Measurements from ENCODE around the gene PGP. TPM values are rescaled to one million over a fixed set of nuclear protein-coding genes. Genes with fewer than 3 reads are reported as not detected.

Gene PGP
- total and polyA plus RNA-seq, 4 donors: 3.4 to 9.9 (median 6.3) TPM

DNA sequence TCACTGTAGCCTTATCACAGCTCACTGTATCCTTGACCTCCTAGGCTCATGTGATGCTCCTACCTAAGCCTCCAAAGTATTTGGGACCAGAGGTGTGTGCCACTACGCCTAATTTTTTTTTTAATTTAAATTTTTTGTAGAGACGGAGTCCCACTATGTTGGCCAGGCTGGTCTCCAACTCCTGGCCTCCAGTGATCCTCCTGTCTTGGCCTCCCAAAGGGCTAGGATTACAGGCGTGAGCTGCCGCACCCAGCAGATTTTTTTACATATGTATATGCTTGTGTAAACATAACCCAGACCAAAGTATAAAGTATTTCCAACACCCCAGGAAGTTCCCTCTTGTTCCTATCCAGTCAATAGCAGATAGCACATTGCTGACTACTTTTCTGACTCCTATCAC lies 1.7 kb upstream of the PGP start:
- Histone ChIP-seq H3K9me3 (ENCODE audit: control insufficient read depth in 4 of 4, low read length in 3 of 4) (no peaks in the 10 kb centered on the region), H3K9ac (ENCODE audit: low read depth in 1 of 2, low read length in 2 of 2) (no peak overlapping the region), H3K4me1 (ENCODE audit: control insufficient read depth in 4 of 4, insufficient read depth in 4 of 4, low read length in 3 of 4) (peaks cover 5 to 24% (median 19%) of the 10 kb centered on the region in 4 donors), H3K27me3 (ENCODE audit: control insufficient read depth in 4 of 4, insufficient read depth in 4 of 4, low read length in 3 of 4) (no peaks in the 10 kb centered on the region), H3K36me3 (ENCODE audit: control insufficient read depth in 4 of 4, insufficient read depth in 3 of 4, low read depth in 1 of 4, low read length in 3 of 4) (peaks cover 0 to 3% (median 0%) of the 10 kb centered on the region in 4 donors), H3K27ac (ENCODE audit: low read depth in 1 of 2, low read length in 2 of 2) (no peak overlapping the region), H3K4me3 (ENCODE audit: low read depth in 1 of 3, low read length in 3 of 3) (no peak overlapping the region)
- DNase-seq (ENCODE audit: low spot score): no peak
- WGBS: 96% methylated on average over 4 of the region's 4 CpGs
- TF ChIP-seq SP1 (IDR thresholded peaks at IDR 0.05) (no peak), RAD21 (IDR thresholded peaks at IDR 0.05) (no peak), FOXA2 (IDR thresholded peaks at IDR 0.05) (no peak)
- TF ChIP-seq, protein P1, sequence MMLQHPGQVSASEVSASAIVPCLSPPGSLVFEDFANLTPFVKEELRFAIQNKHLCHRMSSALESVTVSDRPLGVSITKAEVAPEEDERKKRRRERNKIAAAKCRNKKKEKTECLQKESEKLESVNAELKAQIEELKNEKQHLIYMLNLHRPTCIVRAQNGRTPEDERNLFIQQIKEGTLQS (IDR thresholded peaks at IDR 0.05): no peak

DNA sequence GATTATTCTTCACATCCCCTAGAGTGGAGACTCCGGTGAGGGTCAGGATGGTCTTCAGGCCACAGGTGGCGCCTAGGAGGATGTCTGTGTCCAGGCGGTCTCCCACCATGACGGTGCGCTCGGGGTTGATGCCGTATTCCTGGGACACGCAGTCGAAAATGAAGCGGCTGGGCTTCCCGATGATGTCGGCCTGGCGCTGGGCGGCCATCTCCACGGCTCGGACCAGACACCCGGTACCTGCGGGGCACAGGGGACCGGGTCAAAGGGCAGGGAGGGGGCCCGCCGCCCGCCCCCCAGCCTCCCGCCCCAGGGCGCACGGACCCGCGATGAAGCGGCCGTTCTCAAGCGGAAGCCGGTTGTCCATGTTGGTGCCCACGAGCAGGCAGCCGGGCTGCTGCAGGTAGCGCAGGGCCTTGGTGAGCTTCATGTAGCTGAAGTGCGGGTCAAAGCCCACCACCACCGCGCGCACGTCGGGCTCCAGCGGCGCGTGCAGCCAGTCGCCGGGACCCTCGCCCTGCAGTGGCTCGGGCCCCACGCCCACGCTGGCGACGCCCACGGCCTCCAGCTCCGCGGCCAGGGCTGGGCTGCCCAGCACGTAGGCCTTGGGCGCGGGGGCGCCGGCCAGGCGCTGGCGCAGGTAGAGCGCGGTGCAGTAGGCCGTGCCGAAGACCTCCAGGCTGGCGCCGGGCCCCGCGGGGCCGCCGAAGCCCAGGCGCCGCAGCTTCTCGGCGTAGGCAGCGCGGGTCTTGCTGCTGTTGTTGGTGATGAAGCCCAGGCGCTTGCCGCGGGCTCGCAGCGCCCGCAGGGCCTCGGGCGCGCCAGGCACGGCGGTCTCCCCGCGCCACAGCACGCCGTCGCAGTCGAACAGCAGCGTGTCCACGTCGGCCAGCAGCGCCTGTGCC lies 572 bp downstream of the PGP start:
- no peak for DNase-seq (ENCODE audit: low spot score)
- WGBS: 2% methylated on average over 98 of the region's 98 CpGs
- peak overlapping the region; percentile 34 to 69 for H3K27ac ChIP-seq (ENCODE audit: low read depth in 1 of 2, low read length in 2 of 2)

More for the DNA sequence above, 572 bp downstream of the PGP start:
- Histone ChIP-seq H3K9me3 (ENCODE audit: control insufficient read depth in 4 of 4, low read length in 3 of 4) (no peaks in the 10 kb centered on the region), H3K9ac (ENCODE audit: low read depth in 1 of 2, low read length in 2 of 2) (peak overlapping the region; percentile 41 to 74), H3K4me3 (ENCODE audit: low read depth in 1 of 3, low read length in 3 of 3) (peak overlapping the region; percentile 59 to 93 (median 75)), H3K4me1 (ENCODE audit: control insufficient read depth in 4 of 4, insufficient read depth in 4 of 4, low read length in 3 of 4) (peaks cover 5 to 24% (median 19%) of the 10 kb centered on the region in 4 donors), H3K36me3 (ENCODE audit: control insufficient read depth in 4 of 4, insufficient read depth in 3 of 4, low read depth in 1 of 4, low read length in 3 of 4) (peaks cover 0 to 5% (median 2%) of the 10 kb centered on the region in 4 donors), H3K27me3 (ENCODE audit: control insufficient read depth in 4 of 4, insufficient read depth in 4 of 4, low read length in 3 of 4) (no peaks in the 10 kb centered on the region)
- TF ChIP-seq TAF1 (conservative IDR thresholded peaks at IDR 0.05) (no peak), SP1 (IDR thresholded peaks at IDR 0.05) (no peak), FOXA1 (IDR thresholded peaks at IDR 0.05) (no peak), YY1 (IDR thresholded peaks at IDR 0.05) (no peak), HNF4G (IDR thresholded peaks at IDR 0.05) (no peak), GABPA (IDR thresholded peaks at IDR 0.05 in 1 of 2, conservative IDR thresholded peaks at IDR 0.05 in 1 of 2) (no peak), RXRA (IDR thresholded peaks at IDR 0.05) (no peak), RAD21 (IDR thresholded peaks at IDR 0.05) (no peak), JUND (IDR thresholded peaks at IDR 0.05) (no peak), HNF4A (conservative IDR thresholded peaks at IDR 0.05) (no peak), FOXA2 (IDR thresholded peaks at IDR 0.05) (no peak)
- TF ChIP-seq, protein P2, sequence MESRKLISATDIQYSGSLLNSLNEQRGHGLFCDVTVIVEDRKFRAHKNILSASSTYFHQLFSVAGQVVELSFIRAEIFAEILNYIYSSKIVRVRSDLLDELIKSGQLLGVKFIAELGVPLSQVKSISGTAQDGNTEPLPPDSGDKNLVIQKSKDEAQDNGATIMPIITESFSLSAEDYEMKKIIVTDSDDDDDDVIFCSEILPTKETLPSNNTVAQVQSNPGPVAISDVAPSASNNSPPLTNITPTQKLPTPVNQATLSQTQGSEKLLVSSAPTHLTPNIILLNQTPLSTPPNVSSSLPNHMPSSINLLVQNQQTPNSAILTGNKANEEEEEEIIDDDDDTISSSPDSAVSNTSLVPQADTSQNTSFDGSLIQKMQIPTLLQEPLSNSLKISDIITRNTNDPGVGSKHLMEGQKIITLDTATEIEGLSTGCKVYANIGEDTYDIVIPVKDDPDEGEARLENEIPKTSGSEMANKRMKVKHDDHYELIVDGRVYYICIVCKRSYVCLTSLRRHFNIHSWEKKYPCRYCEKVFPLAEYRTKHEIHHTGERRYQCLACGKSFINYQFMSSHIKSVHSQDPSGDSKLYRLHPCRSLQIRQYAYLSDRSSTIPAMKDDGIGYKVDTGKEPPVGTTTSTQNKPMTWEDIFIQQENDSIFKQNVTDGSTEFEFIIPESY (IDR thresholded peaks at IDR 0.05): no peak
- TF ChIP-seq, protein P3, sequence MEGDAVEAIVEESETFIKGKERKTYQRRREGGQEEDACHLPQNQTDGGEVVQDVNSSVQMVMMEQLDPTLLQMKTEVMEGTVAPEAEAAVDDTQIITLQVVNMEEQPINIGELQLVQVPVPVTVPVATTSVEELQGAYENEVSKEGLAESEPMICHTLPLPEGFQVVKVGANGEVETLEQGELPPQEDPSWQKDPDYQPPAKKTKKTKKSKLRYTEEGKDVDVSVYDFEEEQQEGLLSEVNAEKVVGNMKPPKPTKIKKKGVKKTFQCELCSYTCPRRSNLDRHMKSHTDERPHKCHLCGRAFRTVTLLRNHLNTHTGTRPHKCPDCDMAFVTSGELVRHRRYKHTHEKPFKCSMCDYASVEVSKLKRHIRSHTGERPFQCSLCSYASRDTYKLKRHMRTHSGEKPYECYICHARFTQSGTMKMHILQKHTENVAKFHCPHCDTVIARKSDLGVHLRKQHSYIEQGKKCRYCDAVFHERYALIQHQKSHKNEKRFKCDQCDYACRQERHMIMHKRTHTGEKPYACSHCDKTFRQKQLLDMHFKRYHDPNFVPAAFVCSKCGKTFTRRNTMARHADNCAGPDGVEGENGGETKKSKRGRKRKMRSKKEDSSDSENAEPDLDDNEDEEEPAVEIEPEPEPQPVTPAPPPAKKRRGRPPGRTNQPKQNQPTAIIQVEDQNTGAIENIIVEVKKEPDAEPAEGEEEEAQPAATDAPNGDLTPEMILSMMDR (IDR thresholded peaks at IDR 0.05; ENCODE audit: low read depth, low read length, missing input control): no peak
- TF ChIP-seq, protein P1 (IDR thresholded peaks at IDR 0.05): no peak
